Smooth muscle cell (in vitro differentiated cells): Measurements from ENCODE around the gene IL27RA. TPM values are rescaled to one million over a fixed set of nuclear protein-coding genes. Genes with fewer than 3 reads are reported as not detected.

Experiments
- DNase-seq: peaks from one replicate; lab custom pipeline; 2025; ENCODE audit not compliant: unreplicated experiment; lab: John Stamatoyannopoulos, UW
- H2AFZ ChIP-seq: fragments of 200-600 bp; sonication (generic); 2 replicates; pipeline ENCODE4 v1.6.0; 2016; ENCODE audit warnings: antibody characterized with exemption, low read depth, mild to moderate bottlenecking
- H3F3A ChIP-seq: fragments of 200-600 bp; sonication (generic); 2 replicates; pipeline ENCODE4 v1.6.0; 2017; ENCODE audit warnings: antibody characterized with exemption, low read depth
- H3K27ac ChIP-seq: fragments of 200-600 bp; sonication (generic); 2 replicates; pipeline ENCODE4 v1.5.1; 2016; ENCODE audit warnings: low read depth, mild to moderate bottlenecking
- H3K27me3 ChIP-seq: fragments of 200-600 bp; sonication (generic); 2 replicates; pipeline ENCODE4 v1.6.1; 2016; ENCODE audit warnings: low read depth, mild to moderate bottlenecking
- H3K36me3 ChIP-seq: fragments of 200-600 bp; sonication (generic); 2 replicates; pipeline ENCODE4 v1.5.1; 2016; ENCODE audit warnings: low read depth
- H3K4me1 ChIP-seq: fragments of 200-600 bp; sonication (generic); 2 replicates; pipeline ENCODE4 v1.5.1; 2016; ENCODE audit warnings: low read depth
- H3K4me2 ChIP-seq: fragments of 200-600 bp; sonication (generic); 2 replicates; pipeline ENCODE4 v1.6.0; 2016; ENCODE audit warnings: mild to moderate bottlenecking
- H3K4me3 ChIP-seq: fragments of 200-600 bp; sonication (generic); 2 replicates; pipeline ENCODE4 v1.5.1; 2016; ENCODE audit warnings: mild to moderate bottlenecking
- H3K79me2 ChIP-seq: fragments of 200-600 bp; sonication (generic); 2 replicates; pipeline ENCODE4 v1.6.0; 2016; ENCODE audit warnings: low read depth, mild to moderate bottlenecking
- H3K9ac ChIP-seq: fragments of 200-600 bp; sonication (generic); 2 replicates; pipeline ENCODE4 v1.6.0; 2016; ENCODE audit warnings: low read depth
- H3K9me3 ChIP-seq: fragments of 200-600 bp; sonication (generic); replicated peaks from 2 replicates; pipeline ENCODE4 v1.5.1; 2016; ENCODE audit warnings: low read depth
- H4K20me1 ChIP-seq: fragments of 200-600 bp; sonication (generic); 2 replicates; pipeline ENCODE4 v1.6.0; 2016; ENCODE audit warnings: low read depth
- CTCF ChIP-seq: fragments of 200-600 bp; sonication (generic); IDR thresholded peaks from 2 replicates; pipeline ENCODE4 v1.5.1; 2017; ENCODE audit warnings: borderline replicate concordance, mild to moderate bottlenecking, antibody characterized with exemption; ENCODE audit not compliant: insufficient read depth, poor library complexity, severe bottlenecking
- WGBS: methylation state at CpG from one replicate; pipeline ENCODE4 v1.1.7; 2016; ENCODE audit warnings: low lambda C conversion rate; 5-methylcytosine and 5-hydroxymethylcytosine counted together
- polyA plus RNA-seq: library from polyadenylated mRNA; unstranded; fragments of >200 nt; fragmentation: Nextera tagmentation; extraction: Ambion mirVana; gene quantifications from 2 replicates; pipeline ENCODE4 v1.2.1, GENCODE V29; 2016
- total RNA-seq: library from RNA; depleted of rRNA; stranded (reverse); fragments of >200 nt; gene quantifications from 2 replicates; pipeline ENCODE4 v1.2.3, GENCODE V29; 2014

Gene IL27RA
- total and polyA plus RNA-seq, 2 experiments from 2014 or later = 3.1 to 3.8 TPM

- Histone ChIP-seq H3K9me3 (no peaks in the 10 kb centered on the region), H3K27ac (no peak within 1 kb of the TSS), H3F3A (peaks cover 3% of the 10 kb centered on the region), H3K9ac (no peak within 1 kb of the TSS), H3K4me2 (peak within 1 kb of the TSS; percentile 93), H2AFZ (peak within 1 kb of the TSS; percentile 86), H3K27me3 (no peaks in the 10 kb centered on the region), H3K4me1 (peaks cover 12% of the 10 kb centered on the region), H3K36me3 (no peaks in the 10 kb centered on the region), H3K4me3 (peak within 1 kb of the TSS; percentile 69), H4K20me1 (no peaks in the 10 kb centered on the region), H3K79me2 (peaks cover 7% of the 10 kb centered on the region)
- WGBS = 10% methylated on average over 25 of the region's 51 CpGs
- DNase-seq = no peak
- TF ChIP-seq CTCF = no peak
Measured at GRCh38 chr19:14072535-14073260, 41.1 kb downstream of the IL27RA start, which contains the start of gene MISP3. Gene MISP3, plus strand, starts transcription at chr19:14072786. Its CDS starts 524 bp downstream, at chr19:14073310.

DNA sequence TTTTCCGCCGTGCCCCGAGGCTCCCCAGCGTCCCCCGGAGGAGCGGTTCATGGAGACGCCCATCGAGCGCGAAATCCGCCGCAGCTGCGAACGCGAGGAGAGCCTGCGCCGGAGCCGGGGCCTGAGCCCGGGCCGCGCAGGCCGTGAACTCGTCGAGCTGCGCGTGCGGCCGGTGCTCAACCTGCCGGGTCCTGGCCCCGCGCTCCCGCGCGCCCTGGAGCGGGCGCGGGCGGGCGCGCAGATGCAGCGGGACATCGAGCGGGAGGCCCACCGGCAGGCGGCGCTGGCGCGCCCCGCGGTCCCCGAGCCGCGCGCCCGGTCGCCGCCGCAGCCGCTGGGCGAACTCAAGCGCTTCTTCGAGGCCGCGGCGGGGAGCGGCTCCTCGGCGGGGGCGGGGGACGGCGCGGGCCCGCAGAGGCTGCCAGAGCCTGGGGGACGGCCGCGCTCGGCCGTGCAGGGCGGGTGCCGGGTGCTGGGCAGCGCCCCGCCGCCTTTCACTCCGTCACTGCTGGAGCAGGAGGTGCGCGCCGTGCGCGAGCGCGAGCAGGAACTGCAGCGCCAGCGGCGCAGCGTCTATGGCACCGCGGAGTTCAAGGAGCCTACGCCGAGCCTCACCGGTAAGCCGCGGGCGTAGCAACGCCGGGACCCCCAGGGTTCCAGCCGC is 41.8 kb downstream of the IL27RA start:
- Histone ChIP-seq H3K27ac (no peak overlapping the region), H3K9me3 (no peaks in the 10 kb centered on the region), H2AFZ (peak overlapping the region; percentile 81), H3K4me1 (peaks cover 12% of the 10 kb centered on the region), H3K9ac (peak overlapping the region; percentile 25), H3K4me2 (peak overlapping the region; percentile 93), H4K20me1 (no peaks in the 10 kb centered on the region), H3K4me3 (peak overlapping the region; percentile 69), H3F3A (peaks cover 3% of the 10 kb centered on the region), H3K27me3 (no peaks in the 10 kb centered on the region), H3K36me3 (no peaks in the 10 kb centered on the region), H3K79me2 (peaks cover 7% of the 10 kb centered on the region)
- DNase-seq = peak; percentile 57
- TF ChIP-seq CTCF = peak; percentile 39
- WGBS = 1% methylated on average over 65 of the region's 106 CpGs

GRCh38 chr19:14073925-14074838 is 42.6 kb downstream of the IL27RA start:
- peak overlapping the region; percentile 25 for H3K9ac ChIP-seq
- DNase-seq = peak; percentile 34
- 28% methylated on average over 41 of the region's 44 CpGs for WGBS
- H4K20me1 ChIP-seq = no peaks in the 10 kb centered on the region
- peak overlapping the region; percentile 93 for H3K4me2 ChIP-seq
- no peak overlapping the region for H3K27ac ChIP-seq
- peaks cover 12% of the 10 kb centered on the region for H3K4me1 ChIP-seq
- peak overlapping the region; percentile 69 for H3K4me3 ChIP-seq
- H3K36me3 ChIP-seq = no peaks in the 10 kb centered on the region
- H2AFZ ChIP-seq = peak overlapping the region; percentile 81
- no peaks in the 10 kb centered on the region for H3K27me3 ChIP-seq
- peaks cover 3% of the 10 kb centered on the region for H3F3A ChIP-seq
- peaks cover 7% of the 10 kb centered on the region for H3K79me2 ChIP-seq
- no peaks in the 10 kb centered on the region for H3K9me3 ChIP-seq
- no peak for TF ChIP-seq CTCF
